ENCODE measurements around the gene DNAH9. TPM values are rescaled to one million over a fixed set of nuclear protein-coding genes. Genes with fewer than 3 reads are reported as not detected.
A peak's percentile ranks its signal among the peaks of the same experiment; 100 is the strongest.

DNAH9 gene
- total RNA-seq, 1 experiment from 2014 or later, result not detected

DNA sequence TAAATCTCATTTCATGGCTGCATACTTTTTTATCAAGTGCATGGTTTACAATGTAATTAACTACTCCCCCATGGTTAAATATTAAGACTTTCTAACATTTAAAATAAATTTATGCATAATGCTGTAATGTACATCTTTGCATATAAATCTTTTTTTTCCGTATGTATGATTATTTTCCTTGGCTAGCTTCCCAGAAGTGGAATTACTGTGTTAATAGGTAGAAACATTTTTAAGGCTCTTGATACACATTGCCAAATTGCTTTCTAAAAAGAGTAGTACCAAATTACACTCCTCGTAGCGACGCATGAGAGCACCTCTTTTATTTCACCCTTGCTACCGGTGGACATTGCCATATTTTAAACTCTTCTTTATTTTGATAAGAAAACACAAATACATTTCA lies 141.1 kb downstream of the DNAH9 start:
- no peak overlapping the region for H3K27ac Mint-ChIP-seq (ENCODE audit: unreplicated experiment)
- H3K27me3 ChIP-seq (replicated peaks; ENCODE audit: control insufficient read depth, insufficient read depth, low read length), result no peaks in the 10 kb centered on the region

GRCh38 chr17:11739848-11740247 lies 141.6 kb downstream of the DNAH9 start:
- no TSS peak for BruUV-seq (replicated peaks)
- Mint-ChIP-seq H3K4me1 (ENCODE audit: low read depth, unreplicated experiment) (no peaks in the 10 kb centered on the region), H3K36me3 (ENCODE audit: insufficient read depth, unreplicated experiment) (no peaks in the 10 kb centered on the region), H3K27me3 (ENCODE audit: insufficient read depth, unreplicated experiment) (no peaks in the 10 kb centered on the region), H3K9me3 (ENCODE audit: unreplicated experiment) (no peaks in the 10 kb centered on the region), H3K4me3 (ENCODE audit: unreplicated experiment) (no peak overlapping the region), H3K27ac (ENCODE audit: unreplicated experiment) (no peak overlapping the region)
- CTCF ChIA-PET, result no interaction called here
- DNase-seq, result no peak
- Histone ChIP-seq H3K4me1 (no peaks in the 10 kb centered on the region), H3K27me3 (replicated peaks; ENCODE audit: control insufficient read depth, insufficient read depth, low read length) (no peaks in the 10 kb centered on the region), H3K36me3 (ENCODE audit: control insufficient read depth, insufficient read depth, low read length) (no peaks in the 10 kb centered on the region), H3K9me3 (no peaks in the 10 kb centered on the region), H3K4me3 (ENCODE audit: low read depth, low read length) (no peak overlapping the region)
- POLR2A ChIA-PET, result no interaction called here
- intact Hi-C loops (cut with micrococcal nuclease; ENCODE audit: unreplicated experiment), result no loop called here
- TF ChIP-seq, protein P1, sequence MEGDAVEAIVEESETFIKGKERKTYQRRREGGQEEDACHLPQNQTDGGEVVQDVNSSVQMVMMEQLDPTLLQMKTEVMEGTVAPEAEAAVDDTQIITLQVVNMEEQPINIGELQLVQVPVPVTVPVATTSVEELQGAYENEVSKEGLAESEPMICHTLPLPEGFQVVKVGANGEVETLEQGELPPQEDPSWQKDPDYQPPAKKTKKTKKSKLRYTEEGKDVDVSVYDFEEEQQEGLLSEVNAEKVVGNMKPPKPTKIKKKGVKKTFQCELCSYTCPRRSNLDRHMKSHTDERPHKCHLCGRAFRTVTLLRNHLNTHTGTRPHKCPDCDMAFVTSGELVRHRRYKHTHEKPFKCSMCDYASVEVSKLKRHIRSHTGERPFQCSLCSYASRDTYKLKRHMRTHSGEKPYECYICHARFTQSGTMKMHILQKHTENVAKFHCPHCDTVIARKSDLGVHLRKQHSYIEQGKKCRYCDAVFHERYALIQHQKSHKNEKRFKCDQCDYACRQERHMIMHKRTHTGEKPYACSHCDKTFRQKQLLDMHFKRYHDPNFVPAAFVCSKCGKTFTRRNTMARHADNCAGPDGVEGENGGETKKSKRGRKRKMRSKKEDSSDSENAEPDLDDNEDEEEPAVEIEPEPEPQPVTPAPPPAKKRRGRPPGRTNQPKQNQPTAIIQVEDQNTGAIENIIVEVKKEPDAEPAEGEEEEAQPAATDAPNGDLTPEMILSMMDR (IDR thresholded peaks at IDR 0.05; ENCODE audit: insufficient read depth in 1 of 2, low read depth in 1 of 2, low read length in 1 of 2, severe bottlenecking in 1 of 2, unreplicated experiment in 1 of 2), result no peak

More for the DNA sequence above, 141.1 kb downstream of the DNAH9 start:
- Mint-ChIP-seq H3K27me3 (ENCODE audit: insufficient read depth, unreplicated experiment) (no peaks in the 10 kb centered on the region), H3K4me3 (ENCODE audit: unreplicated experiment) (no peak overlapping the region), H3K9me3 (ENCODE audit: unreplicated experiment) (no peaks in the 10 kb centered on the region), H3K36me3 (ENCODE audit: insufficient read depth, unreplicated experiment) (no peaks in the 10 kb centered on the region), H3K4me1 (ENCODE audit: low read depth, unreplicated experiment) (no peaks in the 10 kb centered on the region)
- no peak for DNase-seq
- POLR2A ChIA-PET, result no interaction called here
- Histone ChIP-seq H3K36me3 (ENCODE audit: control insufficient read depth, insufficient read depth, low read length) (no peaks in the 10 kb centered on the region), H3K4me3 (ENCODE audit: low read depth, low read length) (no peak overlapping the region), H3K9me3 (no peaks in the 10 kb centered on the region), H3K4me1 (no peaks in the 10 kb centered on the region)
- intact Hi-C loops (cut with micrococcal nuclease; ENCODE audit: unreplicated experiment), result no loop called here
- CTCF ChIA-PET, result no interaction called here
- no TSS peak for BruUV-seq (replicated peaks)
- TF ChIP-seq, protein P1 (IDR thresholded peaks at IDR 0.05; ENCODE audit: insufficient read depth in 1 of 2, low read depth in 1 of 2, low read length in 1 of 2, severe bottlenecking in 1 of 2, unreplicated experiment in 1 of 2), result no peak

GRCh38 chr17:11742886-11743285 lies 144.6 kb downstream of the DNAH9 start:
- BruUV-seq (replicated peaks), result no TSS peak
- Mint-ChIP-seq H3K36me3 (ENCODE audit: insufficient read depth, unreplicated experiment) (no peaks in the 10 kb centered on the region), H3K27ac (ENCODE audit: unreplicated experiment) (no peak overlapping the region), H3K4me3 (ENCODE audit: unreplicated experiment) (no peak overlapping the region), H3K4me1 (ENCODE audit: low read depth, unreplicated experiment) (no peaks in the 10 kb centered on the region), H3K27me3 (ENCODE audit: insufficient read depth, unreplicated experiment) (peaks cover 4% of the 10 kb centered on the region), H3K9me3 (ENCODE audit: unreplicated experiment) (peaks cover 9% of the 10 kb centered on the region)
- Histone ChIP-seq H3K27me3 (replicated peaks; ENCODE audit: control insufficient read depth, insufficient read depth, low read length) (no peaks in the 10 kb centered on the region), H3K36me3 (ENCODE audit: control insufficient read depth, insufficient read depth, low read length) (no peaks in the 10 kb centered on the region), H3K4me3 (ENCODE audit: low read depth, low read length) (no peak overlapping the region), H3K9me3 (no peaks in the 10 kb centered on the region), H3K4me1 (no peaks in the 10 kb centered on the region)
- intact Hi-C loops (cut with micrococcal nuclease; ENCODE audit: unreplicated experiment), result no loop called here
- ChIA-PET CTCF (interaction anchor here (1.0 kb wide), 1 partner anchor 98 kb away, joined by 5 read pairs; no protein-coding TSS in a partner anchor), POLR2A (no interaction called here)
- TF ChIP-seq, protein P1 (IDR thresholded peaks at IDR 0.05; ENCODE audit: insufficient read depth in 1 of 2, low read depth in 1 of 2, low read length in 1 of 2, severe bottlenecking in 1 of 2, unreplicated experiment in 1 of 2), result no peak
- DNase-seq, result peak in 1 of 2 experiments; percentile 1
